Daoy (cell line): ENCODE data around the gene ITIH6. TPM values are rescaled to one million over a fixed set of nuclear protein-coding genes. Genes with fewer than 3 reads are reported as not detected.
A peak's percentile ranks its signal among the peaks of the same experiment; 100 is the strongest.
"Not testable (repeated sequence)": the region's sequence is repeated elsewhere in the genome, so short reads cannot be mapped to it uniquely, and the experiment has no call there.

Experiments
- DNase-seq: peaks from one replicate; pipeline ENCODE4 v3.0.0-alpha.2; 2015; ENCODE audit warnings: low read depth
- total RNA-seq: library from RNA; depleted of rRNA; stranded (reverse); fragments of >200 nt; shearing (Covaris generic); gene quantifications from 2 replicates; pipeline ENCODE4 v1.2.3, GENCODE V29; 2014; rRNA removed

ITIH6 gene, protein sequence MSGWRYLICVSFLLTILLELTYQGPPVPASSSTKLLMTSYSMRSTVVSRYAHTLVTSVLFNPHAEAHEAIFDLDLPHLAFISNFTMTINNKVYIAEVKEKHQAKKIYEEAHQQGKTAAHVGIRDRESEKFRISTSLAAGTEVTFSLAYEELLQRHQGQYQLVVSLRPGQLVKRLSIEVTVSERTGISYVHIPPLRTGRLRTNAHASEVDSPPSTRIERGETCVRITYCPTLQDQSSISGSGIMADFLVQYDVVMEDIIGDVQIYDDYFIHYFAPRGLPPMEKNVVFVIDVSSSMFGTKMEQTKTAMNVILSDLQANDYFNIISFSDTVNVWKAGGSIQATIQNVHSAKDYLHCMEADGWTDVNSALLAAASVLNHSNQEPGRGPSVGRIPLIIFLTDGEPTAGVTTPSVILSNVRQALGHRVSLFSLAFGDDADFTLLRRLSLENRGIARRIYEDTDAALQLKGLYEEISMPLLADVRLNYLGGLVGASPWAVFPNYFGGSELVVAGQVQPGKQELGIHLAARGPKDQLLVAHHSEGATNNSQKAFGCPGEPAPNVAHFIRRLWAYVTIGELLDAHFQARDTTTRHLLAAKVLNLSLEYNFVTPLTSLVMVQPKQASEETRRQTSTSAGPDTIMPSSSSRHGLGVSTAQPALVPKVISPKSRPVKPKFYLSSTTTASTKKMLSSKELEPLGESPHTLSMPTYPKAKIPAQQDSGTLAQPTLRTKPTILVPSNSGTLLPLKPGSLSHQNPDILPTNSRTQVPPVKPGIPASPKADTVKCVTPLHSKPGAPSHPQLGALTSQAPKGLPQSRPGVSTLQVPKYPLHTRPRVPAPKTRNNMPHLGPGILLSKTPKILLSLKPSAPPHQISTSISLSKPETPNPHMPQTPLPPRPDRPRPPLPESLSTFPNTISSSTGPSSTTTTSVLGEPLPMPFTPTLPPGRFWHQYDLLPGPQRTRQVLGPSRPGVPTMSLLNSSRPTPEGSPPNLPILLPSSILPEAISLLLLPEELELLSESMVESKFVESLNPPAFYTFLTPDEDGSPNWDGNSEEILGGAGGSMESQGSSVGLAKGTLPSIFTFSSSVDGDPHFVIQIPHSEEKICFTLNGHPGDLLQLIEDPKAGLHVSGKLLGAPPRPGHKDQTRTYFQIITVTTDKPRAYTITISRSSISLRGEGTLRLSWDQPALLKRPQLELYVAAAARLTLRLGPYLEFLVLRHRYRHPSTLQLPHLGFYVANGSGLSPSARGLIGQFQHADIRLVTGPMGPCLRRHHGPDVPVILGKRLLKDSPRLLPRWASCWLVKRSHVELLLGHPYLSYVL
- not detected in 2 replicates for total RNA-seq

DNA sequence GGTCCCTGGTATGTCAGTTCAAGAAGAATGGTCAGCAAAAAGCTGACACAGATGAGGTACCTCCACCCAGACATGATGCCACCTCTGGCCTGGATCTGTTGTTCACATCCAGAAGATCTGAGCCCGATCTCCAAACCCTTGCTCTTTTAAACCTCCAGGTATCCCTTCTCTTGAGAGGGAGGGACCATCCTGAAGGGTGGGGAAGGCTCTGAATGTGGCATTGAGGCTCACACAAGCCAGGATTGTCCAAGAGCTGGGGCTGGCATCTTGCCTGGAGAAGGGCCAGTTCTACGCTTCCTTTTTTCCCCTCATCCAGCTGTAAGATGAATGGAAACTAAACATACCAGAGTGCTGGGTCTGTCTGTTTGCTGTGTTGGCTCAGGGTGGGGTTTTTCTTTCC, at the start of gene ITIH6:
TSS of gene ITIH6 (minus strand) at position 119 of the 400 bp plus-strand sequence. CDS start at position 74, 45 bp downstream.
- DNase-seq: no peak

DNA sequence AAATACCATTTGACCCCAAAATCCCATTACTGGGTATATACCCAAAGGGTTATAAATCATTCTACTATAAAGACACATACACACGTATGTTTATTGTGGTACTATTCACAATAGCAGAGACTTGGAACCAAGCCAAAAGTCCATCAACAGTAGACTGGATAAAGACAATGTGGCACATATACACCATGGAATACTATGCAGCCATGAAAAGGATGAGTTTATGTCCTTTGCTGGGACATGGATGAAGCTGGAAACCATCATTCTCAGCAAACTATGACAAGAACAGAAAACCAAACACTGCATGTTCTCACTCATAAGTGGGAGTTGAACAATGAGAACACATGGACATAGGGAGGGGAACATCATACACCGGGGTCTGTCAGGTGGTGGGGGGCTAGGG, 49.6 kb upstream of the ITIH6 start:
- not testable (repeated sequence) for DNase-seq

DNA sequence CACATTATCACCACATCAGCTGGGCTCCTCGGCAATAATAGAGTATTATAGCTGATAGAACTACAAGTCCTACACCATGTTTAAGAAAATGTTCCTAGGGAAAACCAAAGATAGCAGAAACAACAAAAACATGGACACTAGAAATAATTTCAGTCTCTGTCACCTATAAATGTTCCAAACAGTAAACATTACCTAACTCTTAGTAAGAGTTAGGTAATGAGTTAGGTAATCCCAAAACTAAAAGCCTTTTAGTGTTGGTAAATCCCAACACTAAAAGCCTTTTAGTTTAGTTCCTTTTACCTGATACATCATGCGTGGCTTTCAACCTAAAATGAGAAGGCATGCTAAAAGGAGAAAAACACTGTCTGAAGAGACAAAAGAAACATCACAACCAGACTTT, 45.0 kb upstream of the ITIH6 start:
- no peak for DNase-seq

DNA sequence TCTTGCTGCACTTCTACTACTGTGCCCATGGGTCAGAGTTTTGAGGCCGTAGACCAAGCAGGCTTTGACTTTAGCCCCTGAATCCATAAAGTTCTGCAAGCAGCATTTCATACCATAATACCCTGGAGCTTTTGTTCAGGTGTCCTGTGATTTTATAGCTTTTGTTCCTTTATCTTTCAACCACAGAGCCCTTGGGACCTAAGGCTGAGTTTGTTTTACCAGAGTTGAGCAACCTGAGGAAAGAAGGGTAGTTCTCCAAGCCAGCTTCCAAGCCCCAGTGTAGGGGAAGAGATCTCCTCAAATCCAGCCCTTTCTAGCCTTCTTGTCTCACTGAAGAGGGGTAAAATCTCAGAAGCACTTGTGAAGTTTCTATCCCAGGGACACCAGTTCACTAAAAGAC, 44.6 kb upstream of the ITIH6 start:
- DNase-seq: no peak

DNA sequence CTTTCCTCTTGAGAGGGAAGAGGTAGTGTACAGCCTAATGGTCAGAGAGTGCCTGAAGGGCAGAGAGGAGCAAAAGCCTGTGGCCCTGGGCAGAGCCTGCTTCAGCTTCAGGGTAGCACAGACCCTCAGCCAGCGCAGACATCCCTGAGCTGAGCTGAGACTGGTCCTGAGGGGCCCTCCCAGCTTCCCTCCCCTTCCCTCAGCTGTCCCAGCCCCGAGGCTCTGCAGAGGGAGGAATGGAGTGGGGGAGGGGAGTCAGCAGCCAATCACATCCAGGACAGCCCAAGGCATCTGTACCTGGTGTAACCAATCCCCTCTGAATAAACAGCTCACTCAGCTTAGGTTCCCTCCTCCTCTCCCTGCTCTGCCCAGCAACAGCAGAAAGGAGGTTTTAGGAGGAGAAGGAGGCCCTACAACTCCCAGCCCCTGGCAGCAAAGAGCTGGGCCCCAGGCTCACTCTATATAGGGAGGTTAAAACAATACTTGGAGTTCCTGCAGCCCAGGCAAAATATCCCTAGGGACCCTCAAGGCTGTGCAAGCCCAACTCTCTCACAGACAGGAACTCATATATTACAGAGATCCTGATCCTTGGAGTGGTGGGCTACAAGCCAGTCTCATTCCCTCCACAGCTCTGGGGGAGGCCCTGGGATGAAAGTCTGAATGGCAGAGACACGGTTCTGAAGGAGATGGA, 43.3 kb upstream of the ITIH6 start:
- DNase-seq: not testable (repeated sequence)

DNA sequence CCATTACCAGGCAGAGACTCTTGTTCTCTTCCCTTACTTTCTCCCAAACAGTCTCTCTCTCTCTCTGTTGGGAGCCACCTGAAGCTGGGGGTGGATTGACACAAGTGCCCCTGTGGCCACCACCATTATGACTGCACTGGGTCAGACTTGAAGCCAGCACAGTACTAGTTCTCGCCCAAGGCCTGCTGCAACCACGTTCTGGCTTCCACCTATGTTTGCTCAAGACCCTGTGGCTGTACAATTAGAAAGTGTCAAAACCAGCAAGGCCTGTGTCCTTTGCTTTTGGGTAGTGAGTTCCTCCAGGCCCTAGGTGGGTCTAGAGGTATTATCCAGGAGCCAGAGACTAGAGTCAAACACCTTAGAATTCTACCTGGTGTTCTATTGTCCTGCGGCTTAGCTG, 40.5 kb upstream of the ITIH6 start:
- DNase-seq: no peak

DNA sequence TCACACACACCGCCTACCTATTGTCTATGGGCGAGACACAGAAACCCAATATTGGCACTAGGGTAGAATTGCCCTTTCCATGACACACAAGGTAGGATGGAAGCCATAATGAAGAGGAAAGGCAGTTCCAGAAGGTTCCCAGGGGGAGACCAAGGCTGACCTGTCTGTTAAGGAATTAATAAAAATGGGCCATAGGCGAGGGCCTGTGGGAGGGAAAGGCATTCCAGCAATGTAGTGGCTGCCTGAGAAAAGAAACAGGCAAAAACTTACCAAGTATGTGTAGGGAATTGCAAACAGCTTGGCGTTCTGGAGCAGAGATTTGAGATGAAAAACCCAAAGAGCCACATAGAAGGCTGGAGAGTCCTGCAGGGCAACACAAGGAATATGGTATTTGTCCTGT, 28.5 kb upstream of the ITIH6 start:
- no peak for DNase-seq

DNA sequence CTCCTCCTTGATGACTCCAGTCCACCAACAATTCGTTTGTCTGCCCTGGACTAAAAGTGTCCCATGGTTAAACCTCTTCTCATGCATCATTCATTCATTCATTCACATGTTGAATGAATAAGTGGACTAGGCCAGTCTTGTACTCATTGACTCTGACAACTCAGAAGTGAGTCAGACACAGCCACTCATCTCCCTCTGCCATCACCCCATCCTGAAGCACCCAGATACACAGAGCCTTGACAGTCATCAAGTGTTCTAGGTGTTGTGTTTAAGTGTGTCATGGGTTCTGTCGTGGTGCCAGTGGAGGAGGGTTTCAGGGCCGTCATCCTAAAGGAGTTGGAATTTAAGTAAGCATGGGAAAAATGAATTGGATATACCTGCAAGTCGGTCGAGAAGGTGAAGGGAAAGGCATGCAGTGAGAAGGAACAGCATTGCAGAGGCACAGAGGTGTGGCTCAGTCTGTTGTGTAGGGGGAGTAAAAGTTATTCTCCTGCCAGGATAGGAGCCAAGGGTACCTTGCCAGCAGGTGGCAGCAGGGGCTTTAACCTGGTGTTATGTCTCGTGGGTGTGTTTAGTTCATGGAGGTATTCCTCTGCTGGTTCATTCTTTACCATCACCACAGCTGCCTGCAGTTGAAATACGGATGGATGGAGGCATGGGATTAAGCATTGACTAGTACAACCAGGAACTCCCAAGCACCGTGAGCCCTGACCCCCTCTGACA, 27.8 kb upstream of the ITIH6 start:
- no peak for DNase-seq

DNA sequence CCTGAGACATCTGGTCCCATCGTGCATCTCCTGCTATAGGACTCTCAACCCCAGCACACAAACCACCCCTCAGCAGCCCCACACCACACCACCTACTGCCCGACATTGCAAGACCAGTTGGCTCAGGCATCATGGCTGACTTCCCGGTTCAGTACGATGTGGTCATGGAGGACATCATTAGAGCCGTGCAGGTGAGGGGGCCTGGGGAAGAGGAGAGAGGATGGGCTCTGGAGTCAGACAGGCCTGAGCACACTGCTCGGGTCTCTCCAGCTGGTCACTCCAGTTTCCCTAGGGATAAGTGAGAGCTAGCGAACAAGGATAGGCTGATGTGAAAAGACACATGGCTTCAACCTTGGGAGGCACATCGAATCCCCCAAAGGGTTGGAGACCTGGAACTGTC, 26.7 kb upstream of the ITIH6 start:
- no peak for DNase-seq

DNA sequence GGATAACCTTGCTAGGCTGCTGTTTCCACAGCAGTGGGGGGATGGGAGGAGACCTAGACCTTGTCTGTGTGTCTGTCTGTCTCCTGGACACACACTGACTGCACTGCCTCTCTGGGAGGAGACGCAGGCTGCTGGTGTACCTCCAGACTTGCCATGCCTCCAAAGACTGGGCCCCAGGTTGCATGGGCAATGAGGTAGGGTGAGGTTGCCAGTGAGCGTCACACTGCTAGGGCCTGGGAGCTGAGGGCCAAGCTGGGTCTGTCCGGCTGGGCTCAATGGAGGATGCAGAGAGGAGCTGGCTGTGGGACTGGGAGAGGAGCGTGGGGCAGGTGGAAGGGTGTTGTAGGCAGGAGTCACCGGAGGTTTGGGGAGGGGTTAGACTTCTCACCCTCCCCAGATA, 26.1 kb upstream of the ITIH6 start:
- no peak for DNase-seq

DNA sequence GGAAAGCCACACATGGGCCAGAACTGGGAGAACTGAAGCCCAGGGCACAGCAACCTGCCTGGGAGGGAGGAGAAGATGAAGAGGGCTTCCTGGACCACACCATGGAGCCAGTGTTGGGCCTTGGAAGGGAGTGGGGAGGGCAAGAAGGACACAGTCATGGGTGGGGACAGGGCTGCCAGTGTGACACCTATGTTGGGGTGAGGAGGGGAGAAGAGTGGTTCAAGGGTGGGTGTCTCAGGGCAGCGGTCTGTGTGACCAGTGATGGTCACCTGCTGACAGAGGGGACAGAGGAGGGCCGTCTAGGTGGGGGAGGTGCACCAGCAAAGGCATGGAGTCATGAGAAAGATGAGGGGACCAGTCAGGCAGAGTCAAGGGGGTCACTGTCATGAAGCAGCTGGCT, 23.3 kb upstream of the ITIH6 start:
- DNase-seq: no peak

DNA sequence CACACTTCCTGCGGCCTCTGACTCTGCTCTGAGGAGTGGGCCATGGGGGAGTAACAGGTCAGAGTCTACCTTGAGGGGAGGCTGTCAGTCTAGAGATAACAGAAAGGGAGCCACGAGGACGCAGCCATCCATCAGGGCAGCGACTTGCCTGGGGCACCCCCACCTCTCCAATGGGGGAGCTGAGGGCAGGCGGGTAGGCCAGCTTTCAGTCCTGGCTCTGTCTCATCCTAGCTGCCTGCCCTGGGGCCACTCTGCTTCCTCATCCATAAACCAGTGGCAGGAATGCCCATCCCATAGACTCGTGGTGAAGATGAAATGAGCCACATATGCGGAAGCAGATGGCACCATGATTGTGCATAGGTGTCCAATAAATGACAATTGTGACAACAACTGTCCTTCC, 22.7 kb upstream of the ITIH6 start:
- no peak for DNase-seq

DNA sequence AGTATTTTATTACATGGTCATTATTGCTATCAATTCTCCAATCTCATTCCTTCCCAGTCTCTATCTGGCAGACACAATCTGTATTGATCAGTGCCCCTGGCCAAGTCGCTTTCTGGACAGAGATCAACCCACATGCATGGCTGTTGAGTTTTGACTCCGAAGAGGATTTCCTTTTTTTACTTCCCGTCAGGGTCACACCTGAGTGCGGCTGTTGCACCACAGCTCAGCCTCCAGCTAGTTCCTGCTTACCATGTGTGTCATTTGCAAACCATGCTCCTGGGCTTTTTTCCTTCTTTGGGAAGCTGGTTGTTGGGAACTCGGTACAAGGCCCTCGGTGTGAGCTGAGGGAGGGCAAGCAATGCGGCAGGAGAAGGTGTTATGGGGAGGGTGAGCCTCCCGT, 21.1 kb upstream of the ITIH6 start:
- no peak for DNase-seq

DNA sequence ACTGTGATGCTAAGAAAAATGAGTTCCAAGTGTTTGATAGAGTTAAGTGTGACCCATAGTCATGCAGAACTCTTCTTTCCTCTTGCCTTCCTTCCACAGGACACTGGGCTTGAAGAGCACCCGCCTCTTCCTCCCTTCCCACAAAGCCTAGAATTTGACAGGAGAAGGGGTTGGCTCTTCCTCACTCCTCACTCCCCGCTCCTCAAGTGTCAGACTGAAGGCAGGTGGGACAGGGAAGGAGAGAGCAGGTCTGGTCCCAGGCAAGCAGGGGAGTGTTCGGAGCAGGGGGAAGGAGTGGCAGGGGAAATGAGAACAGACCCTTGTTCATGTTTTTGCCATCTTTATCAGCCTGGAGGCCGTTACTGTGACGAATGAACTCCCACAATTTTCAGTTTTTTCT, 20.2 kb upstream of the ITIH6 start:
- no peak for DNase-seq

DNA sequence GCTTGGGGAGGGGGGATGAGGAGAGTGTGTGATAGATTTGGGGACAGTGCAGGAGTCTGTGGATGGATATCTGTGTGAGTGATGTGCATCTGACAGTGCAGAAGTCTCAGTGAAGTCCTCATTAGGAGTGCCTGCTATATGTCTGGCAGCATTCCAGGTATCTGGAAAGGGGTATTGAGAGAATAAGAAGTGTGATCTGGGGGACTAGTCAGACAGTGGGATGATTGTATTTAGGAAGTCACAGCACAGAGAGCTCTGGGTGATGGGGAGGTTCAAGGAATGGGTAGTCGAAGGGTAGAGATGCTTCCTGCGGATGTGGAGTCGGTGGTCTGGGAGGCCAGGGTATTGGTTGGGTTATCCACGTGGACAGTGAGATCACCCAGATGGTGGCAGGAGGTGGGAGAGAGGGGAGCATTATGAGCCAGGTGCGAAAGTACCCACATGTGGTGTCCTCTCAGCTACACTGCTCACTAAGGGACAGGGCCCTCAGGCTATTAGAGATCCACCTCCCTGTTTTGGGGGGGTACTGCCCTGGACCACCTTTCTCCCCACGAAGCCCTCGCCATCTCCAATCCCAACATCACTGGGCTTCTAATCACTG, 19.3 kb upstream of the ITIH6 start:
- no peak for DNase-seq

DNA sequence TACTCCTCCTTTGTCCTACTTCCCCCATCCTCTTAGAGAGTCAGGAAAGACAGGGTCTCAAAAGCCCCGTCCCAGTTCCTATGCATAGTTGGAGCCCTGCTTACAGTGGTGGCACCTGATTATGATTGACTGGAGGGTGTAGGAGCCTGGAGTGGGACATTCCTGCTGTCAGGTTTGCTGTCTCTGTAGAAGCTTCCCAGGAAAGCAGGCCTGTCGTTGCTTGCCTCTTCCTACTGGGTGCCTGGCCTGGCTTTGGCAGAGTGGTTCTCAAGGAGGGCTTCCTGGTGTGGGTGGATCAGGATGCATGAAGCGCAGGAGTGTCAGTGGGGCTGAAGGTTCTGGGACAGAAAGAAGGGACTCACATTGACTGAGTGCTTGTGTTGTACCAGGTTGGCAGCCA, 14.3 kb upstream of the ITIH6 start:
- no peak for DNase-seq

DNA sequence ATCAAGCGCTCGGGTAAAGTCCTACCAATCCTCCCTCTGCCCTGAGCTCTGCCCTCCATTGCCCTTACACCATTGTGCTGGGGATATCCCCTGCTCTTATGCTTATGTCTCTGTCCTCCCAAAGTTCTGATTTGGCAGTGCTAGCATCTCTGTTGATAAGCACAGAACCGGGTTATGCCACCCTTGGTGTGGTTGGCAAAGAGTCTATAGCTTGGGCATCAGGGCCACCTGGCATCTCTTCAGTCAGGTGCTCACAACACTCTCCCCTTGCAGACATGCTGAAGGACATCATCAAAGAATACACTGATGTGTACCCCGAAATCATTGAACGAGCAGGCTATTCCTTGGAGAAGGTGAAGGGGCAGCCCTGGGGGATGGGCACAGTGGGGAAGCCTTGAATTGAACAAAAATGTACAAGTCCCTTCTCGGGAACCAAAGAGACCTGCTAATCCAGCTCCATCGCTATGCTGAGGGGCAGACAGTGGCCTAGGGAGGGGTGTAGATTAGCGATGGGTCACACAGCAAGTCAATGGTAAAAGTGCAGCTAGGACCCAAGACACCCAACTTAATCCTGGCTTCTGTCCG, 13.3 kb upstream of the ITIH6 start:
- DNase-seq: no peak

DNA sequence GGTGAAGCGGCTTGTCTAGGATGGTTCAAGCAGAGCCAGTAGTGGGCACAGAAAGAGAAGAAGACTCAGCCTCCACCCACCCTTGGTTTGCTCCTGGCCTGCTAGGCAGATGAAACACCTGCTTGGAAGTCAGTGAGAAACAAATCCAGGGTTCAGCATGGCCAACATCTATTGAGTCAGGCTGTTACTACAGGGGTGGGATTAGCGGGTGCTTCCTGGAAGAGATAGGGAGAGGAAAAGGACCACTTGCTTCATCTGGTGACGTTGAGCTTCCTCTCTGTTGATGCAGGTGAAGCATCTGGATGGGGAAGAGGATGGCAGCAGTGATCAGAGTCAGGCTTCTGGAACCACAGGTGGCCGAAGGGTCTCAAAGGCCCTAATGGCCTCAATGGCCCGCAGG, 12.5 kb upstream of the ITIH6 start:
- DNase-seq: no peak

DNA sequence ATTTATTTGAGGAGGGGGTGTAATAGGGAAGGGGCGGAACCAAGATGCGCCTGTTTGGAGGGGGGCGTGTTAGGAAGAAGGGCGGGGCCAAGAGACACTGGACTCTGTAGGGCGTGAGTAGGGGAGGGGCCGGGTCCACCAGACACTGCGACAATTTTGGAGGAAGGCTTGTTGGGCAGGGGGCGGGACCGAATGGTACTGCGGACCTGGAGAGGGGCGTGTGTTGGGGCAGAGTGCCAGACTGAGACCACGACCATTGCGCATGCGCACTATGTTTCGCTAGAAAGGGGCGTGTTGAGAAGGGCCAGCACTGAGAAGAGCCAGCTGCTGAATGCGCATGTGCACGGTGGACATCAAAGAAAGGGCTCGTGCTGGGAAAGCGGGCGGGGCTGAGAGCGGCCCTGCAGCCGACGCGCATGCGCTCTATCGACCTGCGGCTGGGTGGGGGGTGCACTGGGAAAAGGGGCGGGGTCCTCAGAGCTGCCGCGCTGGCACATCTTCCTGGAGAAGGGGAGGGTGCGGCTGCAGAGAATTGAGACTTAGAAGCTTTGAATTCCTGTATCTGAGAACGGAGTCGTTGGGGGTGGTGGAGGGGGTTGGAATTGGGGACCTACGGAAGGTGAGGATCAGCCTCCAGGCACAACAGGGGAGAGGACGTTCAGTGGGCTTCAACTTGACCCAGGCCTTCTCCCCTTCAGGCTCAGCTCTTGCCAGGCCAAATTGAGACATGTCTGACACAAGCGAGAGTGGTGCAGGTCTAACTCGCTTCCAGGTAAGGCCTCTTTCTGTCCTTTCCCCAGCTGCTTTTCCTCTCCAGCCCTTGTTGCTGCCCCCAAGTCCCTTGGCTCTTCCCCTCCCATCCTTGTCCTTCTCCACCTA, 10.8 kb upstream of the ITIH6 start:
- peak; percentile 96 for DNase-seq
